HG03045 (cell line): ENCODE measurements around the gene KCTD10.

Source experiments
- ATAC-seq: cut with Tn5 transposase; IDR thresholded peaks from one replicate; pipeline ENCODE4 v1.9.1; 2021; ENCODE audit warnings: mild to moderate bottlenecking, moderate library complexity; ENCODE audit not compliant: unreplicated experiment

Gene KCTD10

GRCh38 chr12:109495012-109495411 lies 17.9 kb upstream of the KCTD10 start:
- no peak for ATAC-seq

GRCh38 chr12:109494348-109494881 lies 17.3 kb upstream of the KCTD10 start:
- ATAC-seq = no peak

- ATAC-seq = no peak
Measured at GRCh38 chr12:109493938-109494337, 16.8 kb upstream of the KCTD10 start.

- ATAC-seq = no peak
Measured at GRCh38 chr12:109493090-109493489, 16.0 kb upstream of the KCTD10 start.

- ATAC-seq = no peak
Measured at GRCh38 chr12:109492371-109492770, 15.3 kb upstream of the KCTD10 start.

- no peak for ATAC-seq
Measured at GRCh38 chr12:109491671-109492070, 14.6 kb upstream of the KCTD10 start.

GRCh38 chr12:109489955-109490565 lies 13.0 kb upstream of the KCTD10 start:
- ATAC-seq = no peak

GRCh38 chr12:109489016-109489954 lies 12.2 kb upstream of the KCTD10 start:
- ATAC-seq = no peak

- ATAC-seq = no peak
Measured at GRCh38 chr12:109488051-109488665, 11.1 kb upstream of the KCTD10 start.

- ATAC-seq = no peak
Measured at GRCh38 chr12:109487181-109488050, 10.3 kb upstream of the KCTD10 start.

- ATAC-seq = no peak
Measured at GRCh38 chr12:109485201-109485600, 8.1 kb upstream of the KCTD10 start.

GRCh38 chr12:109483346-109483745 lies 6.2 kb upstream of the KCTD10 start:
- no peak for ATAC-seq

- ATAC-seq = no peak
Measured at GRCh38 chr12:109482894-109483293, 5.8 kb upstream of the KCTD10 start.

GRCh38 chr12:109482491-109482890 lies 5.4 kb upstream of the KCTD10 start:
- no peak for ATAC-seq

- no peak for ATAC-seq
Measured at GRCh38 chr12:109481863-109482262, 4.8 kb upstream of the KCTD10 start.

- no peak for ATAC-seq
Measured at GRCh38 chr12:109480356-109480755, 3.3 kb upstream of the KCTD10 start.

- ATAC-seq = no peak
Measured at GRCh38 chr12:109479761-109480160, 2.7 kb upstream of the KCTD10 start.

- no peak for ATAC-seq
Measured at GRCh38 chr12:109477963-109478315, 839 bp upstream of the KCTD10 start.

GRCh38 chr12:109476807-109477184 lies 304 bp downstream of the KCTD10 start:
- ATAC-seq = no peak

- ATAC-seq = no peak
Measured at GRCh38 chr12:109475993-109476806, 900 bp downstream of the KCTD10 start.
